Activated gamma-delta T cell treated with anti-CD3 and anti-CD28 coated beads, Interleukin-2, amount 50 U/mL, for 16 hours (primary cell): ENCODE data around the gene MED25.

ENCODE experiments used
- DNase-seq: peaks from one replicate; pipeline ENCODE4 v3.0.0-alpha.2; 2020; ENCODE audit warnings: low read depth

Gene MED25

GRCh38 chr19:49799271-49799797, 18.8 kb upstream of the MED25 start:
- DNase-seq, result no peak

- DNase-seq, result no peak
Observed at GRCh38 chr19:49799798-49800376, 18.2 kb upstream of the MED25 start.

- DNase-seq, result no peak
Observed at GRCh38 chr19:49800771-49801170, 17.3 kb upstream of the MED25 start.

GRCh38 chr19:49801401-49801888, 16.6 kb upstream of the MED25 start:
- no peak for DNase-seq

- no peak for DNase-seq
Observed at GRCh38 chr19:49801966-49802661, 16.0 kb upstream of the MED25 start.

- no peak for DNase-seq
Observed at GRCh38 chr19:49802836-49803528, 15.1 kb upstream of the MED25 start.

- no peak for DNase-seq
Observed at GRCh38 chr19:49803529-49803856, 14.6 kb upstream of the MED25 start.

GRCh38 chr19:49805822-49806619, 12.1 kb upstream of the MED25 start:
- no peak for DNase-seq

GRCh38 chr19:49806620-49806959, 11.5 kb upstream of the MED25 start:
- DNase-seq, result no peak

GRCh38 chr19:49807058-49807903, 10.8 kb upstream of the MED25 start:
- DNase-seq, result no peak

- no peak for DNase-seq
Observed at GRCh38 chr19:49807904-49808675, 10.0 kb upstream of the MED25 start.

- DNase-seq, result peak; percentile 75
Observed at GRCh38 chr19:49808711-49809159, 9.4 kb upstream of the MED25 start.

GRCh38 chr19:49809160-49809940, 8.7 kb upstream of the MED25 start:
- DNase-seq, result peak; percentile 14

GRCh38 chr19:49809941-49810389, 8.1 kb upstream of the MED25 start:
- DNase-seq, result no peak

GRCh38 chr19:49811328-49811727, 6.8 kb upstream of the MED25 start:
- no peak for DNase-seq

- DNase-seq, result no peak
Observed at GRCh38 chr19:49812452-49812996, 5.6 kb upstream of the MED25 start.

- DNase-seq, result peak; percentile 84
Observed at GRCh38 chr19:49812997-49813861, 4.9 kb upstream of the MED25 start, which contains the start of gene FUZ. Gene FUZ, minus strand, starts transcription at chr19:49813292. Its CDS starts 186 bp downstream, at chr19:49813106.

GRCh38 chr19:49814010-49814409, 4.1 kb upstream of the MED25 start:
- no peak for DNase-seq
